ENCODE data around the gene HIVEP3. TPM values are rescaled to one million over a fixed set of nuclear protein-coding genes. Genes with fewer than 3 reads are reported as not detected.

The HIVEP3 gene
- total RNA-seq, 2 donors from 2014 or later: 2.3 to 12.8 TPM

DNA sequence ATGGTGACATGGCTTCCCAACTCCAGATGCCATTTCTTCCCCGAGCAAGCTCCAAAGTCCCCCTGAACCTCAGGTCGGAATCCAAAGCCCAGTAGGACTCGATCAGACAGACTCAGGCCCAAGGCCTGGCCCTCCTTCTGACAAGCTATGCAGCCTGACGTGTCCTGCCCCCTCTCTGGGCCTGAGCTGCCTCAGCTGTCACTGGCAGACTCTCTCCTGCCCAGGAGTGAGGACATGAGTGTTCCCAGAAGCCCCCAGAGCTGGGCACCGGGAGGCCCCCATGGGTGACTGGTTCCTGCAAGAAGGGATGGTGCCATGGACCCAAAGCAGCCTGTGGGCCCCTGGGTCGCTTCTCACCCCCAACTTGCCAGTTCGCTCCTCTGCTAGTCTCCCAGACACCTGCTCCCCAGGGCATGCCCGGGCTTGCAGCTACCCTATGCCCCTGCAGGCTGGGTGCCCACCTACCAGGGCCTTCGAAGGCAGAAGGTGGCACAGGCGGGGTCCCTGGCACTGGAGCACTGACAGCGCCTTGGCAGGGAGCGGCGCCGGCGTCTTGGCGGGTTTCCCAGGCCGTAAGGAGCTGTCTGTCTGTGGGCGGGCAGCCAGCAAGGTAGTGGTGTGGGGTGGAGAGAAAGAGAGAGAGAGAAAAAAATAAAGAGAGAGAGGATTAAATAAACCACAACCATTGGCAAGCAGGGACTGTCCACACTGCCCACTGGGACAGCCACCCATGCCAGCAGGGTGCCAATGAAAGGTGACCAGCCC, 436.5 kb downstream of the HIVEP3 start:
- Histone ChIP-seq H3K27ac (no peak overlapping the region), H3K9me3 (no peaks in the 10 kb centered on the region), H3K4me3 (no peak overlapping the region), H3K27me3 (replicated peaks; ENCODE audit: insufficient read depth) (no peaks in the 10 kb centered on the region), H3K4me1 (ENCODE audit: control insufficient read depth in 1 of 2, low read depth in 2 of 2) (peaks cover 9 to 58% of the 10 kb centered on the region in 2 donors), H3K36me3 (no peaks in the 10 kb centered on the region)
- TF ChIP-seq CTCF (IDR thresholded peaks at IDR 0.05): no peak
- ATAC-seq (ENCODE audit: insufficient number of reproducible peaks, low FRiP score, low read depth) (no peak), DNase-seq (ENCODE audit: low spot score) (no peak)

DNA sequence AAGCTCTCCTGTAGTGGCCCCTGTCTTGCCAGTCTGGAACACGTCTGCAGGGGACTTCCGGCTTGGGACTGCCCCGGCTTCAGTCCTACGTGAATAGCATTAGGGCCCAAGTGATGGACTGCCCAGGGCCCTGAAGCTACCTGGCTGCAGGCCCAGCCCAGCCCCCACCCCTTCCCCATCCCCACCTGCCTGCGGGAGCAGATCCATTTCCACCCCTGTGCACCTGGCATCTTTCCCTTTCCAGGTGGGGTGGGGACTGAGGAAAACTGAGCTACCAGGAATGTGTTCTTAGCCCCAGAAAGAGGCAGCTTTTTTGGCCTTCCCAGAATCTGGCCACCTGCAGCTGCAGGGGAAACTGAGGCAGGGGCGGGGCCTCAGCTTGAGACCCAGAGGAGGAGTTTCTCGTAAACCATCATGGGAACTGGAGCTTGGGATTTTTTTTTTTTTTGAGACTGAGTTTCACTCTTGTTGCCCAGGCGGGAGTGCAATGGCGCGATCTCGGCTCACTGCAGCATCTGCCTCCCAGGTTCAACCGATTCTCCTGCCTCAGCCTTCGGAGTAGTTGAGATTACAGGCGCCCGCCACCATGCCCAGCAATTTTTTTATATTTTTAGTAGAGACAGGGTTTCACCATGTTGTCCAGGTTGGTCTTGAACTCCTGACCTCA, 437.5 kb downstream of the HIVEP3 start:
- Histone ChIP-seq H3K36me3 (no peaks in the 10 kb centered on the region), H3K27me3 (replicated peaks; ENCODE audit: insufficient read depth) (no peaks in the 10 kb centered on the region), H3K9me3 (no peaks in the 10 kb centered on the region), H3K27ac (no peak overlapping the region), H3K4me3 (no peak overlapping the region), H3K4me1 (ENCODE audit: control insufficient read depth in 1 of 2, low read depth in 2 of 2) (peaks cover 9 to 55% of the 10 kb centered on the region in 2 donors)
- no peak for TF ChIP-seq CTCF (IDR thresholded peaks at IDR 0.05)
- DNase-seq (ENCODE audit: low spot score) (no peak), ATAC-seq (ENCODE audit: insufficient number of reproducible peaks, low FRiP score, low read depth) (no peak)

GRCh38 chr1:41480204-41481108, 438.3 kb downstream of the HIVEP3 start:
- no peak for TF ChIP-seq CTCF (IDR thresholded peaks at IDR 0.05)
- DNase-seq (ENCODE audit: low spot score) (no peak), ATAC-seq (ENCODE audit: insufficient number of reproducible peaks, low FRiP score, low read depth) (no peak)
- H3K36me3 ChIP-seq: no peaks in the 10 kb centered on the region
- H3K27ac ChIP-seq: peak overlapping the region in 1 of 2 donors; percentile 34
- H3K4me3 ChIP-seq: no peak overlapping the region
- peaks cover 12 to 57% of the 10 kb centered on the region in 2 donors for H3K4me1 ChIP-seq (ENCODE audit: control insufficient read depth in 1 of 2, low read depth in 2 of 2)
- no peaks in the 10 kb centered on the region for H3K9me3 ChIP-seq
- H3K27me3 ChIP-seq (replicated peaks; ENCODE audit: insufficient read depth): no peaks in the 10 kb centered on the region

GRCh38 chr1:41479808-41480160, 438.9 kb downstream of the HIVEP3 start:
- no peak for TF ChIP-seq CTCF (IDR thresholded peaks at IDR 0.05)
- no peaks in the 10 kb centered on the region for H3K27me3 ChIP-seq (replicated peaks; ENCODE audit: insufficient read depth)
- H3K4me1 ChIP-seq (ENCODE audit: control insufficient read depth in 1 of 2, low read depth in 2 of 2): peaks cover 19 to 57% of the 10 kb centered on the region in 2 donors
- H3K4me3 ChIP-seq: no peak overlapping the region
- ATAC-seq (ENCODE audit: insufficient number of reproducible peaks, low FRiP score, low read depth) (no peak), DNase-seq (ENCODE audit: low spot score) (no peak)
- H3K9me3 ChIP-seq: no peaks in the 10 kb centered on the region
- no peaks in the 10 kb centered on the region for H3K36me3 ChIP-seq
- H3K27ac ChIP-seq: peak overlapping the region in 1 of 2 donors; percentile 34
